ENCODE results near the gene CHST8.

CHST8 gene

DNA sequence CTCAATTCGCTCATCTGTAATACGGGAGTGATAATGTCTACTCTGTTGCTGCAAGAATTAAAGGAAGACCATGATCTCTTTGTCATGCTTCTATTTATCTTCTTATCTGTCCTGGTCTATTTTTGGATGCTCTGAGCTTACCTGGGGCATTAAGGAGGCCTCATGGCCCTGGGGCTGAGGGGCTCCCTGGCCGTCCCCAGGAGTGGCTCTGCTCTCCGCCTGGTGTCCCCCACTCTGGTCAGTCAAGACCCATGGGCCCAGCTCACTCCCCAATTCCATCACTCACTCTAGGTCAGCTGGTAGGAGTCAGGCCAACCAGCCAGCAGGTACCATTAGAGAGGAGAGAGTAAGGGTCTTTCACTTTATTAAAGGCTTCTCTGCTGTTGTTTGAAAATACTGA is 1.1 kb upstream of the CHST8 start:
- no peak for DNase-seq

DNA sequence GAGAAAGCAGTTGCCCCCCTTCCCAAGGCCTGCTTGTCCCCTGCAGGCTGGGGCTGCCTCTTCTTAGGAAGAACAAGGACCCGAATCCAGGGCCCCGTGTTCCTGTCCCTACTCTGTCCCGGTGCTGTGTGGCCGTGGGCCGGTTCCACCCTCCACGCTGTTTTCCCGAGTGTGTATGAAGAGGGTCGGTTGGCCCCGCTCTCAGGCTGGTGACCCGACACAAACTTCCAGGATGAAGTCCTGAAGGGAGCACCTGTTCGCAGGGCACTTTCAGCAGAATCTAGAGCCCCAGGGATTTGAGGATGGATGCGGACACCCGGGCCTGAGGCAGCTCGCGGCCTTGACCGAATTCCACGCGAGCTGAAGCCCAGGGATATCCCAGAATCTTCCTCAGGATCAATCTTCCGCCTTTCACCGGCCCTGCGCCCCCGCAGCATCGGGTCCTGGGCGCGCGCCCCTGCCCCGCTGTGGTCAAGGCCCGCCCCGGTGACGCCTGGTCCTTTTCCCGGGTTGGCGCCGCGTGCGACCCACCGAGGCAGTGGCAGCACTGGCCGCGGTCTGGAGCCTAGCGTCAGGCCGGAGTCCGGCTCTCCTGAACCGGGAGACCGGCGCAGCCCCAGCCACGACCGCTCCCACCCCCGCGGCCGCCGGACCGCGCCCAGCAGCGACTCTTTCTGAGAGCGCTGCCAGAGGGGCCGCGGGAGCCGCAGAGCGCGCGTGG is 528 bp upstream of the CHST8 start:
- DNase-seq, result no peak

DNA sequence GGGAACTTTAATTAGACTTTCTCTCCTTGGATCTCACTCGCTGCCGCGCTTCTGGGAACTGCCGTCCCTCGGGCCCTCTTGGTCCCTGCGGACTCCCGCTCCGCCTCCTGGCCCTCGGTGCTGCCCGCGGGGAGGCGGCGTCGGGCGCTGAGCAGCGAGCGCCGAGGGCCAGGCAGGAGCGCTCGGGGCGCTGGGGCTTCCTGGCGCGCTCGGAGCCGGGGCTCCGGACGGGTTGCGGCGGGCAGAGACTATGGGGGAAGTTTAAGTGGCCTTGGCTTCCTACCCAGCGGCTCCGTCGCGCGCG is 704 bp downstream of the CHST8 start:
- no peak for DNase-seq

DNA sequence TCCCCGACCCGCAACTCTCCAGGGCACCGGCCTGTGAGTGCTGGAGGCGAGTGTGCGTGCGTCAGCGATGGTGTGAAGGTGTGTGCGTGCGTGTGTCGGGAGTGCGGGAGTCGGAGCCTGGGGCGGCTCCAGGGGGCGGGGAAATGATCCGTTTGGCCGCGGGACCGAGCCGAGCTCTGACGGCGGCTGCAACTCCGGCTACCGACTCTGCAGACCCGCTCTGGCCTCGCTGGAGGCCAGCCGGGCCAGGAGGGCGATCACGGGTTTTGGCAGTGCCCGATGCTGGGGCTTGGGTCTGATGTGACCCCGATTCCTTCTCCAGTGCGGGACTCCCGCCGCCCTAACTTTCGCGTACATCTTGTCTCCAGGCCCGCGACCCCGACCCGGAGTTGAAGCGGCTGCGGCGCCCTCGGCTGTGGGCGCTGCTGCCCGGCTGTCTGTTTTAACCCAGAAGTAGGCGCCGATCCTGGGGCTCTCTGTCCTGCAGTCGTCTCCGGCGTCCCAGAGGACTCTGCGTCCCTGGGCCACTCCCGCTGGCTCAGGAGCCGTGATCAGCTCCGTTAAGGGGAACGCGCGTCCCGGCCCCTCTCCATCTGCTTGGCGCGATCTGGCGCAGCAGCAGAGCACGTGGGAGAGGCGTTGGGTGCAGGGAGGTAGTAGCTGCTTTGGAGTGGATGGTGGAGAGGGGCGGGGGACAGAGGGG is 1.2 kb downstream of the CHST8 start:
- DNase-seq, result no peak

DNA sequence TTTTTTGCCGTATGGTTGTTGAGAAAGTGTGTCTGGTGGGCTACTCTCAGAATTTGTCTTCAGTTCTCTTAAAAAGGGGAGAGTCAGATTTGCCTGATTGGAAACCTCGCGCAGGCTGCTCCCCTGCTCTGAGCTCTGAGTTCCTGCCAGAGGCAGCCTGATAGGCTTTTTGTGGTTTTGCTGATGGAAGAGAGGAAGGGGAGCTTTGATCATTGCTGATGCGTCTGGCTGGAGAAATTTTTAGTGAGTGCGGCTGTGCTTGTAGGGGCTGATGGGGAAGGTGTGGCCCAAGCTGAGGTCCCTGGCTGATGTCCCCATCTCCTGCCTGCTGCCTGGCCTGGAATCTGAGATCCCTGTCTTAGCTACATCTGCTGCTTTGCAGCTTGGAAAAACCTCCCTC is 2.8 kb downstream of the CHST8 start:
- DNase-seq, result no peak

DNA sequence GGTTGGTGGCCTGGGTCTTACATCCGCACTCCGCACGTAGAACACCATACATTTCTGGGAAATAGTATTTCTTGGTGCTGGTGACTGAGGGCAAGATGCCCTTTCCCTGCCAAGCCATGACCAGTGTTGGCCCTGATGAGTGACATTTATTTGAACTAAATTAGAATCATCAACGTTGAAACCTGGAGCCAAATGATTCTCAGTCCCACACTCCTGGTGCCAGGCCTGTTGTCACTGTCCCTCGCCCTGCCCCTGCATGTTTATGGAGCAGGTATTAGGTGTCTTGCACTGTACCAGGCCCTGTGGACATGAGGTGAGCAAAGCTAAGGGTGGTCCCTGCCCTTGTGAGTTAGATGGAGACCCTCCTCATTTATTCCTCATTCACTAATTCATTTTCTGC is 5.8 kb downstream of the CHST8 start:
- no peak for DNase-seq

DNA sequence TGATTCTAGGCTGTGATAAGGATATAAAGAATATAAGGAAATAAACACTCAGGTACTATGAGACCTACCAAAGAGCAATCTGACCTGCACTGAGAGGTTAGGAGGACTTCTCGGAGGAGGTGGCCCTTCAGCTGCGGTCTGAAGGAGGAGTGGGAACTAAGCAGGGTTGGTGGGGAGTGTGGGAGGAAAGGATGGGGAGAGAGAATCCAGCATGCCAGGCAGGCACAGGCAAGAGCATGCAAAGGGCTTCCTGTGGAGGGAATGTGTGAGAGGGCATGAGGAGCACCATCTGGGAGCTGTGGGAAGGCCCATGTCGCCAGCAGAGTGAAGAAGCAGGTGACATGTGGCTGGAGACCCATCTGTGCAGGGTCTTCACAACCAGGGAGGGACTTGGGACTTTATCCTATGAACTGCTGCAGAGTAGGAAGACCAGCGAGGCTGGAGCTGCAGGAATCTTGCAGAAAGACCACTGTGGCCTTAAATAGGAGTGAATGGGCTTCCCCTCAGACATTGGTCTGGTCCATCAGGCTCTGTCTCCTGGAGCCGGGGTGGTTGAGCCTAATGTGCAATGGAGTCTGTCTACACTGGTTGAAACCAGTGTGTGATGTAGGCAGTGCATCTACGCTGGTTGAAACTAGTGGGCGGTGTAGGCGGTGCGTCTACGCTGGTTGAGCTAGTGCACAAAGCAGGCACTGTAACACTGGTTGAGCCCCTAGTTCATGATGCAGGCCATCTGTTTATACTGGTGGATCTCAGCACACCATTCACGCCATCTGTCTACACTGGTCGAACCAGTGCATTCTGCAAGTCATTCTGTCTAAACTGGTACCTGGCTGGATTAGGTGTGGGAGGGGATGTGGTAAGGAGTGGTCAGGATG is 6.4 kb downstream of the CHST8 start:
- no peak for DNase-seq

DNA sequence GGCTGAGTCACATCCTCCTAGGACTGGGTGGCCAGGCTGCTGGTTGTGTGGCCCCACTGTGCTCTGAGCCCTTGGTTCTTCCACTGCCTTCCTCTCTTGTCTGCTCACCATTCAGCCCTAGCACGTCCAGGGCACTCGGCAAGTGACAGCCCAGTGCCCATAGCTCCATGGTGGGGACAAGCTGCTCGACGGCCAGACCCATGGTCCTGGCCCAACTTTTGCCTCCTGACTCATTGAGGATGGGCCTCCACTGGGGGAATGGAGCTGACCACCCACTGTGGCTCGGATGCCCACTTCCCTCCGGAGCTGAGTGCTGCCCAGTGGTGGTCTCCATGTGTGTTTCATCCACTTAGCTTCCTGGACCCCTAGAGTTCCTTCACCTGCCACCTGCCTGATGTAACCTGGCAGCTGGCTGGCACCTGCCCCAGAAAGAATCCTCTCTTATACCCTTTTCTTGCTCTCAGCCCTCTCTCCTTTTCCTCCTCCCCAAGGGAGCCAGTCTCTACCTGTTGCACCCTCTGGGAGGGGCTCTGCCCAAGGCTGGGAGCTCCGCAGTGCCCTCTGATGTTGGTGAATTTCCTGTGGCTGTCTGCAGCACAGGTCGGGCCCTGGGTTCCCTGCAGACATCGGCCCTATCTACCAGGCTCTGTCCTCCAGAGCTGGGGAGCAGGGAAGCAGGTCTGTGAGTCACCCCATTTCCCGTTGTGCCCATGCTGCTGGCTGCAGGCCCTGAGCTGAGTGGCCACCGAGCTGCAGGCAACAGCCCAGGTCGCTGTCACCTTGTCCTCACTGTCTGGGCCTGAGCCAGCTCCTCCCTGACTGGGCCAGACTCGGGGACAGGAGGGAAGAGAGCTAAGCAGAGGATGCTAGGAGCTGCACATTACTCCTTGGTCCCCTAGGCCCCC is 7.4 kb downstream of the CHST8 start:
- no peak for DNase-seq

DNA sequence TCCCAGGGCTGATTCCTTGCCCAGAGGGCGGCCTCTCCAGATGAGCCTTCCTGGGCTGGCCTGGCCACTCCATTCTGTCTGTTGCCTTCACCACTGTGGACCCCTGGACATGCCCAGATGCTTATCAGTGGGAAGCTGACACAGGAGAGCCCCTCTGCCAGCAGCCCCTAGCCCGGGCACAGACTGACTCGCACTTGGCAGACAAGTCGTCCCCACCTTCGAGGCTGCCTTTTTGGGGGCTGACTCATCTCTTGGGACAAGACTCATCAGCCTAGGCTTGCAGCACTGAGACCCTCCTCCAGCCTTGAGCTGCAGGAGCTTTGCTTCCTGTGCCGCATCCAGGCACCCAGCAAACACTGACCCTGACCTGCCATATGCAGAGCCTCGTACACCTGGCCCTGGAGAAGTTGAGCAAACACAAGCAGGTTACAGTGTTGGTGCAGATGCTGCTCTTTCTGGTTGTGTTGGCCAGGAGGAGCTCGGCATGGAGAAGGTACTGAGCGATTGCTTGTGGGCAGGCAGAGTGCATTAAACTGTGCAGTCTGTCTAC is 8.1 kb downstream of the CHST8 start:
- no peak for DNase-seq

DNA sequence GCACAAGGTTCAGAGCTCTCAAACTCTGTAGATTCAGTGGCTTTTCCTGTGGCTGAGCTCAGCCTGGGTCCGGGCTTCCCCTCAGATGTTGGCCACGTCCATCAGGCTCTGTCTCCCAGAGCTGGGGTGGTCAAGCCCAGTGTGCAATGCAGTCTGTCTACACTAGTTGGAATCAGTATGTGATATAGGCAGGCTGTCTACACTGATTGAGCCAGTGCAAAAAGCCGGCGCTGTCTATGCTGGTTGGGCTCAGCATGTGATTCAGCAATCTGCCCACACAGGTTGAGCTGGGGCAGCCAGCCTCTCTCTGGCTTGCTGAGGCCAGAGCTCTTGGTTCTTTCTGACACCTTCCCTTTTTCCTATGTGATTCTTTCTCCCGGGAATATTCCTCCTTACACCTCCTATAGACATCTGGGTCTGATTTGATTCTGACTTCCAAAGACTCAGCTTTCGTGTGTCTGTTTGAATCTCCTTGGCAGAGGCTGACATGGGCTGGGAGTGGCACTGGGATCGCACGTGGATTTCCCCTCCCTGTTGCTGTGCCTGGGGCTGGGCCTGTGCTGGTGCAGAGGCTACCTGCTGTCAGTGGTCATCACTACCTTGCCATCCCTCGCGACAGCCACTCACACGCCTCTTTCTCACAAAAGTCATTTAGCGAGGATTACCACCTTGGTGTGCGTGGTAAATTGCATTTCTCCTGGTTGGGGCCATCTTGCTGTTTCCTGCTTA is 9.3 kb downstream of the CHST8 start:
- DNase-seq, result no peak

DNA sequence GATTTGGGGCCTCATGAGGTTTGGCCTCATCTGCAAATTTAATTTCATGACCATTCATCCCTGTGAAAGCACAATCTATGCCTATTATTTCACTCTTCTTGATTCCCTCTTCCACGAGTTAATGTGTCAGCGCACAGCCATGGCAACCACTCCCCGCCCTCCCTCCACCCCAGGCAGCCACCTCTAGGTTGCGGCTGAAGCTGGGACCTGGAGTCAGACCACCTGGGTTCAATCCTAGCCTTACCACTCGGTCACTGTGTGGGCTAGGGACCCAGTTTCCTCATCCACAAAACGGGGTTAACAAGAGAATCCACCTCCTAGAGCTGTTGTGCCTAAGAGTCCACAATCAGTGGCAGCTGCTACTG is 9.8 kb downstream of the CHST8 start:
- no peak for DNase-seq

DNA sequence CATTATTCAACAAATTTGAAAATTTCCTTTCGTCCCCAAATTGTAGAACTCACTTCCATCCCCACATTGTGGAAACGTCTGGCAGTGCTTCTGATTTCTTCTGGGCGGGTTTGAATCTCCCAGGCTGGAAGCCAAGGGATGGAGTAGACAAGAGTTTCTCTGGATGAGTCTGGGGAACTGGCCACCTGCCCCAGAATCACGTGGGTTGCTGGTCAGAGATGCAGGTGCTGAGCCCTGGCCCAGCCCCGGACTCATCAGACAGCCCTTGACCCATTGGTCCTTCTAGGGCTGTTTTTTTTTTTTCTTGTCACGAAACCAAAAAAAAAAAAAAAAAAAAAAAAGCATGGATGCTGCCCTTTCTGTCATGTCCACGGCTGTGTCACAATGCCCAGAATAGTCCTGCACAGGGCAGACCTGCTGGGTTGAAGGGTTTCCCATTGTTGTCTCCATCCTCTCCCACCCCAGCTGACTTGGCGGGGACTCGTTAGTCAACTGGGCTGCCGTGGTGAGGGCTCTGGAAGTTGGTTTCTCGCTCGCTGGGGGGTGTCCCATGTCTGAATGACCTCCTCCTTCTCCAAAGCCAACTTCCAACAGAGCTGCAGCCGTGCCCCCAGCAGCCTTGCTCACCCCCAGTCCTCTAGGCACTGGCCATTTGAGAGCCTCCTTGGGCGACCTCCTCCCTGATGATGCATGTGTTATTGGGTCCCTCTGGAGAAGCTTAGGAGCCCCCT is 12.8 kb downstream of the CHST8 start:
- DNase-seq, result no peak

DNA sequence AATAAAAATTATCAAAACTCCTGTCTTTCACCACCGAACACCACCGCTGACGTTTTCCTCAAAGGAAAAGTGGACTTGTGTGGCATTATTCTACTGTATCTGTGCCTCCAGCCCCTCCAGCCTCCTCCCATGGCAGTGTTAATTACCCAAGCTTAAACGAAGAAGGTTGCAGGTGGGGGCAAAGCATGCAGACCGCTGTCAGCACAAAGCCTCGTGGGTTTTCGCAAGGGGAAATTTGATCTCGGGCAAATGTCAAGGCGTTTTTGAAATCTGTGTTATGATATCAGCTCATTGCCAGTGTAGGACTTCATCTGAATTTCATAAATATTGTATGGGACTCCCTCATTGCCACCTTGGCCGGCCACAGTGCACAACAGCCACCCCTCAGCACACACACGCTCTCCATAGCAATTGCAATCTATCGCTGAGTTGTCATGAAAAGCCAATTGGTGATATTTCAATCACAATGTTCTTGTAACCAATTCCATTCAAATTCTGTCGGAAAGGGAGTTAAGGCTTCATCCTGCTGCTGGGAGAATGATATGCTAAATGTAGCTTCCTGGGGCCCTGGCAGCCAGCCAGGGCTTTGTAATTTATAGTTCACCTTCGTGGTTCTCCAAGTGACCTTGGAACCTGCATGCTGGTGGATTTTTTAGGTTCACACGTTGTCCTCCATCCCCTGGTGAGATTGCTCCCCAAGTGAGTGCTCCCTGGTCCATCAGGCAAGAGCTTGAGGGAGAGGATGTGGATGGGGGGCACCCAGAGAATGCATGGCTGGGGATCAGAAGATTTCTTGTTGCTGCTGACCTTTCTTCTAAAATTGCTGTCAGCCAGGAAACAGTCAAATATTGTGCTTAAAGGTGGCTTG is 16.6 kb downstream of the CHST8 start:
- no peak for DNase-seq

DNA sequence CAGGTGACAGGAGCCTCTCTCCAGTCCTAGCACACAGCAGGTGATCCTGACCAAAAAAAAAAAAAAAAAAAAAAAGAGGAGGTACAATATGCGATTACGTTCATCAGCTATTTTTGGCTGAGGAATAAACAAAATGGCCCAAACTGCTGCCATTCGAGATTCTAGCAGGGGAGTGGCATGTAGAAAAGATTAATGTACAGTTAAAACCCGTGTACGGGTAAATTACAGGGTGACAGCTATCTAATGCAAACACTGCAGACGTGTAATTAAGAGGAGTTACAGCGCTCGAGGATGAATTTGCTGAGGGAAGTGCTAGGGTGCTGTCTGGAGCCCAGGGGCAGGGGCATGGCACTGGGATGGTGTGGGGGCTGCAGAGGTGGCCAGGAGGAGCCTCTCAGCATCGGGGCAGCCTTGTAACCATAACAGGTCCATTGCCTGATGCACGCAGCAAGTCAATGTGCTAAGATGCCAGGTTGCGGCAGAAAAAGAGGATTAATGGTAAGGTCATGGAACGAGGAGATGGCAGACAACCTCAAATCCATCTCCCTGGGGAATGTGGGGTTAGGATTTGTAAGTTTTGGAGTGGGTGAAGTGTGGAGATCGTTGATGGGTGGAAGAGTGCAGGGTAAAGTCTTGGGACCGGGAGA is 17.4 kb downstream of the CHST8 start:
- no peak for DNase-seq

DNA sequence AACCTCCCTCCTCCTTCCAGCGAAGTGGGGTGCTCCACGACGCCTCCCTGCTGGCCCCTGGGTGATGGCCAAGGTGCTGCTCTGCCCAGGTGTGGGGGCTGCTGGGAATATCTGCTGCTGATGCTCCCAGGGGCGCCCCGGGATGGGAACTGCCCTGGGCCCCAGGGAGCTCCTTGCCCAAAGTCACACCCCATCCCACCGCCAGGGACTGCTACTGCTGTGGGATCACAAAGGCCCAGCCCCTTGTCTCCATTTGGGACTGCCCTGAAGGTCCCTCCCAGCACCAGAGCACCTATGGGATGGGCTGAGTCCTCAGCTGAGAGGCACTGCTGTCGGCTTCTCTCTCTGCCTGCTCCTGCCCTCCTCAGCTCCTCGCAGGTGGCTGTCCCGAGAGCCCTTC is 19.0 kb downstream of the CHST8 start:
- DNase-seq, result no peak

DNA sequence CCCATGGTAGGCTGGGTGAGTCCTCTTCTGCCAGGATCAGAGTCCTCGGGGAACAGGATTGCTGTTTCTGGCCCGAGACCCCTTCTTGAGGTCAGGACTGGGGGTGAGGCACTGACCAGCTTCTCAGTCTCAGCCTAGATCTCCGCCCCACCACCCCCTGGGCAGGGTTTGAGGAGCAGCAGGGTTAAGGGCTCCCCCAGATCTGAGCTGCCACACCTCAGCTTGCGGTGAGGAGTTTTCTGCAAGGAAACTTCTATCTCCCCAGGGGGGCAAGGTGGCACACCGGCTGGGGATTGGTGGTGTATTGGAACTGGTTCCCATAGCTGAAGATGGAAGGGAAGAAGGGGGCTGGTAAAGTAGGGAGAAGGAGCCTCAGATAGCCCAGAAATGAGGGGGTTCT is 19.5 kb downstream of the CHST8 start:
- no peak for DNase-seq

DNA sequence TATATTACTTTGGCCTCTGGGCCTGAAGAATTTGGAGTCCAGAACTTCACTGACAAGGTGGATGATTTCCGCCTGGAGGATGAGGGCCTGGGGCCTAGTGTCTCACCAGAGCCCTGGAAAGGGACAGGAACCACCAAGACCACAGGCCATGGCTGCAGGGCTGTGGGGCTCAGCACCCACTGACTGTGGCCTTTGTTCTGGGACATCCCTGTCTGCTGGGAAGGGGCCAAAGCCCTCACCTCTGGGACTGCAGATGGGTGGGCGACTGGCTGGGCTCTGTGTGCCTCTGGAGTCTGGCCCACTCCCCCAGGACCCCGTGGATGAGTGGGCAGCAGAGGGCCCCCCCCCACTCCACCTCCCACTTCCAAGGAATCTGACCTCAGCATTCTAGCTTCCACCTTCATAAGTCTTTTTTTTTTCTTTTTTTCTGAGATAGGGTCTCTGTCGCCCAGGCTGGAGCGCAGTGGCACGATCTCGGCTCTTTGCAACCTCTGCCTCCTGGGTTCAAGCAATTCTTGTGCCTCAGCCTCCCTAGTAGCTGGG is 20.3 kb downstream of the CHST8 start:
- DNase-seq, result no peak

DNA sequence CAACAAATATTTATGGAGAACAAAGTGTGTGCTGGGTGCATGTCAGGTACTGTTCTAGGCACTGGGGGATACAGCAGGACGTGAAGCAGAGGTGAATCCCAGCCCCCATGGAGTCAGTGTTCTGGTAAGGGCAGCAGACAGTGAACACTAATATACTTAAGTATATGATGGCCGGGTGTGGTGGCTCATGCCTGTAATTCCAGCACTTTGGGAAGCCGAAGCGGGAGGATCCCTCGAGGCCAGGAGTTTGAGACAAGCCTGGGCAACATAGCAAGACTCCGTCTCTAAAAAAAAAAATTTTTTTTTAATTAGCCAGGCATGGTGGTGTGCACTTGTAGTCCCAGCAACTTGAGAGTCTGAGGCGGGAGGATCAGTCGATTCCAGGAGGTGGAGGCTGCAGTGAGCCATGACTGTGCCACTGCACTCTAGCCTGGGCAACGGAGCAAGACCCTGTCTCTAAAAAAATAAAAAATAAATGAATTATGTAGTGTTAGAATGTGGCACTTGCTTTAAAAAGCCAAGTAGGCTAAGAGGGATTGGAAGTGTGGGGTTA is 22.6 kb downstream of the CHST8 start:
- DNase-seq, result no peak

DNA sequence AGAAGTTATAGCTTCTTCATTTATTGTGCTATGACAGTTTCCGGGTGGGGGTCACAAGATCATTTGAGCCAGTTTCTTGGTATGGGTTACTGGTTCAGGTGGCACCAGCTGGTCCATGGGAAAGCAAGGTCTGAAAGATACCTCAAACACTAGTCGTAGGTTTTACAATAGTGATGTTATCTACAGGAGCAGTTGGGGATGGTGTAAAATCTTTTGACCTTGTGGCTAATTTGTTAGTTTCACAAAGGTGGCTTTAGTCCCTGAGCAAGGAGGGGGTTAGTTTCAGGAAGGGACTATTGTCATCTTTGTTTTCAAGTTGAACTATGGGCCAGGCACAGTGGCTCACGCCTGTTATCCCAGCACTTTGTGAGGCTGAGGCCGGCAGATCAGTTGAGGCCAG is 24.6 kb downstream of the CHST8 start:
- DNase-seq, result no peak

Measured in 8988T (cell line).